CD4-positive, alpha-beta T cell treated with Interleukin-2 at 100 ng/mL for 4 hours (primary cell): ENCODE measurements around the gene TRIO.
"Not testable (repeated sequence)": the region's sequence is repeated elsewhere in the genome, so short reads cannot be mapped to it uniquely, and the experiment has no call there.

ENCODE experiments used
- DNase-seq: peaks from one replicate; pipeline ENCODE4 v3.0.0-alpha.2; 2020; ENCODE audit warnings: low spot score

TRIO gene

DNA sequence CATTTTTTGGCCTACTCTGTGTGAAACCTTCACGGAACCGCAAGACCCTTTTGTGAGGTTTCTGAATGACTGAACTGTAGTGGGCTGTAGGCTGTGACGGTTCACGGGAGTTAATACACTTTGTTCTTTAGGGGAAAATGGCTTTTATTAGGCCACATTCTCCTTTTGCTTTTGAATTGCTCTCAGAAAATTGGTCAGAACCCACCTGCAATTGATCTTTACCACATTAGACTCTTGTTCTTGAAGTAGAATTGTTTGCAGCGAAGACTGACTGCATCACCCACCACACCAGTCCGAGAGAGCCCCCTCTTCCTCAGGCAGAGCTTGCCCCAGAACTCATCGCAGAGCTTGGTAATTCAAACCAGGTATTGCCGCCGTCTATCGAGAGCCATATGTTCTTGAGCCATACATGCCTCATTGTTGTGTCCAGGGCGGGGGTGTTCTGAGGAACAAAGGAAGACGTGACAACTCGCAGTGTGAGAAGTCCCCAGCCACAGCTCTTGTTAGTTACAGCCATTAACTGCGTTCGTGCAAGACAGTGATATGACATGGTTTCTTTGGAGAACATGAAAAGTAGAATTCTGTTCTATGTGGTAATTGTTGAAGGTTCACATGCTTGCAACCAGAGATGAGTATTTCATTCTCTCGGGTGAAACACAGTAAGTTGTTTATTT is 272.0 kb downstream of the TRIO start:
- DNase-seq: peak; percentile 18

GRCh38 chr5:14415698-14416074 is 272.5 kb downstream of the TRIO start:
- peak; percentile 30 for DNase-seq

DNA sequence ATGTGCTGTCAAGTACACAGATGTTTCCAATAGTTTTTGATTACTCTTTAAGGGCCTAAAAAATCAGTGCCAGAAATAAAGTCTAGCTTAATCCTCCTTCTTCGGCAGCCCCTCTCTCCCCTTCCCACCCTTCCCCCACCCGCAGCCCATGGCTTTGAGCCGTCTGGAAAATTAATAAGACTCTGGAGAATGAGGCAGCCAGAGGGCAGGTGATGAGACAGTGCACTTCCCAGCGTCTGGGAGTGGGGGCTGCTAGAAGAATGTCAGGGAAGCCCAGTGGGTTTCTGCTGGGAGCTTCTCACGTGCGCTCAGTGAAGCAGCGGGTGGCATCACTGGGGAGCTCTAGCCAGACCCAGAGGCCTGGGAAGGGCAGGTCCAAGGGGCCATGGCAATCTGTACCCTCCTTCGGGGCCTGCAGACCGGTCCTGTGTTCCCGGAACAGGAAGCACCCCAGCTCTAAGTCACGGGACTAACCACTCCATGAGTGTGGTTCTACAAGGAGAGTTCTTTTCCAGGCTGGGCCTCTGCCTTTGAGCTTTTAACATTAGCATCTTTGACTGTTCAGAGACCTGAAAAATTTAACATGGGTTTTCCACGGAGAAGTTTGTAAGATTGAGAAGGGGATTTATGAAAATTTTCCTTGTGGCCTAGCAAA is 273.6 kb downstream of the TRIO start:
- DNase-seq: no peak

GRCh38 chr5:14417276-14417730 is 274.2 kb downstream of the TRIO start:
- no peak for DNase-seq

- DNase-seq: no peak
Measured at GRCh38 chr5:14417792-14418765, 274.9 kb downstream of the TRIO start.

- DNase-seq: no peak
Measured at GRCh38 chr5:14419686-14420085, 276.5 kb downstream of the TRIO start.

DNA sequence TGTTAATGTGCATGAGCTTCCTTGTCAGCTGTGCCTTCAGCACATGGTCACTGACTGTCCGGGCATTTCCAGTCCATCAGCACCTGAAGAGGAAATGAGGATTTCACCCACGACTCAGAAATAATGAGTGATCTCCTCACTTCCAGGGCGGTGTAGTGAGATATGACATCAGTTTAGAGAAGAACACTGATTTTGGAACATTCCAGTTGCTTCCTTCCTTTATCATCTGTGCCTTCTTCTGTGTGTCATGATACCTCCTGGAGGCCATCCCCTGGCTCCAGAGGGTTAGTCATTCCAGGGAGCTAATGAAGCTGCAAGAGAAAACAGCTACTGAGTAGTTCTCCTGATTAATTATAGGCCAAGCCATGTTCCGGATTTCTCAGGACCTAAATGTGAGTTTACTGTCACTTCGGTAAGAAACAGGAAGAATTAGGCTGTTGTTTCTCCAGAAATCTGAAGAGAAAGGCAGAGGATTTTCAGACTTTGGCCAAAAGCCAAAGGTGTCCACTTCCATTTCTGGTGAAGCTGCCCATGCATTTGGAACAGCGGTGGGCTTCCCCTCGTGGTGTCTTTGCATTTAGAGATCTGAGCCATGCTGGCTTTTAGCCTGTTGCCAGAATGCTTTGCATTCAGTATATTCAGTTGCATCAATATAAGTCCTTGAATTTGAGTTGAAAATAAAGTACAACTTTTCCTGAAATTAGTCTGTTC is 277.1 kb downstream of the TRIO start:
- DNase-seq: no peak

DNA sequence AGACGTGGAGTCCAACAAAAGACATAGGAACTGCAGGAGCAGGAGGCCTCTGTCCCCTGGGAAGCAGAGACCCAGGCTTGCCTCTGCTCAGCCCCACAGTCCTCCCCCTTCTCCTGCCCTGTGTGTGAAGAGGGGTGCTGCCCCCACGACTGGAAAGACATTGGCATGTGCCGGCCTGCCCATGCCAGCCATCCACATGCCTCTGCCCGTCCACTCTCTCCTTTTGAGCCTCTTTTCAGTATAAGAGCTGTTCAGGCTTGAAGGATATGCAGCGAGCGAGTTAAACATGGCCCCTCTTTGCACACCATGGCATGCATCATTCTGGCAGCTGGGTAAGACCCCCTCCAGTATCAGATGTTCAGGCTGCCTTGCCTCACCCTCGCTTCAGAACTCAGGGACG is 278.7 kb downstream of the TRIO start:
- DNase-seq: no peak

GRCh38 chr5:14424011-14424685 is 281.0 kb downstream of the TRIO start:
- DNase-seq: peak; percentile 20

- no peak for DNase-seq
Measured at GRCh38 chr5:14425559-14425958, 282.4 kb downstream of the TRIO start.

GRCh38 chr5:14426521-14426920 is 283.4 kb downstream of the TRIO start:
- DNase-seq: no peak

- DNase-seq: no peak
Measured at GRCh38 chr5:14428302-14429081, 285.4 kb downstream of the TRIO start.

DNA sequence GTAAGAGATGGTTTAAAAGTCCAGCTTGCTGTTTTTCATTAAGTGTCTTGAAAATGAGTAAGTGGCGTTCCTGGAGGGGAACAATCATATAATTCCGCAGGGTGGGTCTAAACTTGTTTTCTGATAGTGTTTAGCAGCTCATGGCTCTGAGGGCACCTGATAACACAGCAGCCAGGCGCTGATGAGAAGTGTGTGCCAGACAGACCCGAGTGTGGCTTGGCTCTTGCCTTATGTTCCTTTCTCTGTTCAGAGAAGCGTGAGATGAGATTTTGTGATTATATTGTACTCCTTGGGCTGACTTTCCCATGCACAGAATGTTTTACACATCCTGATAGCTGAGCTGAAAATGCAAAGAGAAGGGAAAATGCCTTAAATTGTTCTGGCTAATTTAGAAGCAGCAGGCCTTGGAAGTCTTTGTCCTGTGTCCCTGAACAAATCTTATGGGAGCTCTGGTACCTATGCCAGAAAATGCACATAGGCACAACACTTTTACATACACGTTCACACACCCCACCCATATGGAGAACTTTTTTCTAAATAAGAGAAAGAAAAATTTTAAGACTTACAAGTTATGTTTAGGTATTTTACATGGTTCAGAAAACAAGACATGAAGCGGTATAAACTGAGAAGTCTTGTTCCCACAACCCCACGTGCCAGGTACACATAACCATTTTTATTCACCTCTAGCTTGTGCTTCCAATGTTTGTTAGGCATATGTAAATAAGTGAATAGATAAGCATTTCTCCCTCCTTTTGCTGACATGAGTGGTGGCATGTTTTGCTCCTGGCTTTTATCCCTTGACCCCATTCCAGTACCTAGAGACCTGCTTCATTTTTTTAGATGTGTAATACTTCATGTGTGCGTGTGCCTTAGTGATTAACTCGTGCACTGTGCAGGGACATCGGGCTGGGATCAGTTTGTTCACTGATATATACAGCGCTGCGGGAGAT is 286.2 kb downstream of the TRIO start:
- DNase-seq: no peak

- DNase-seq: no peak
Measured at GRCh38 chr5:14431534-14431933, 288.4 kb downstream of the TRIO start.

GRCh38 chr5:14432931-14433589 is 289.9 kb downstream of the TRIO start:
- no peak for DNase-seq

DNA sequence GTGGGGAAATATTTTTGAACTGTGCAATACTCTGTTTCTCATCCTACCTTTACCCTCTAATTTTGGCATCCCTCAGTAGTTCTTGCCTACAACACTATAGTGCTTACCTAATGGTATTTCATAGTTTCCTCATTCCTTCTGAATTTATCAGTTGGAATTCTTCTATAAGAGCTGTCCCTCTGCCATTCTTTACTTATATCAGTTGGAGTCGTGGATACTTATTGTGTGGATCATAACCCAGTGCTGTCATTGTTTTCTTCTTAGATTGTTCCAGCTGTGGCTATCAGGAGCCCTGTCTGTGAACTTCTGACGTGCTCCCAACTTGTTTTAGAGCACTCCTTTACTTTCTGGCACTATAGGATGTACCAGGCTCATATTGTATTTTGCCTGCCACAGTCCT is 292.3 kb downstream of the TRIO start:
- no peak for DNase-seq

- not testable (repeated sequence) for DNase-seq
Measured at GRCh38 chr5:14436122-14436521, 293.0 kb downstream of the TRIO start.

GRCh38 chr5:14436801-14437542 is 293.8 kb downstream of the TRIO start:
- no peak for DNase-seq
